ENCODE results near the gene RSPH1.

The RSPH1 gene

GRCh38 chr21:42465008-42465802 is 30.8 kb downstream of the RSPH1 start:
- no peak for DNase-seq (ENCODE audit: low spot score)

- peak; percentile 42 for DNase-seq (ENCODE audit: low spot score)
Measured at GRCh38 chr21:42463861-42464515, 32.0 kb downstream of the RSPH1 start.

GRCh38 chr21:42461881-42462877 is 33.8 kb downstream of the RSPH1 start:
- no peak for DNase-seq (ENCODE audit: low spot score)

GRCh38 chr21:42461185-42461520 is 34.9 kb downstream of the RSPH1 start:
- no peak for DNase-seq (ENCODE audit: low spot score)

- DNase-seq (ENCODE audit: low spot score): no peak
Measured at GRCh38 chr21:42460391-42461184, 35.4 kb downstream of the RSPH1 start.

GRCh38 chr21:42459546-42460215 is 36.3 kb downstream of the RSPH1 start:
- DNase-seq (ENCODE audit: low spot score): no peak

GRCh38 chr21:42459082-42459460 is 37.0 kb downstream of the RSPH1 start:
- no peak for DNase-seq (ENCODE audit: low spot score)

- no peak for DNase-seq (ENCODE audit: low spot score)
Measured at GRCh38 chr21:42456457-42456856, 39.6 kb downstream of the RSPH1 start.

GRCh38 chr21:42455754-42456440 is 40.1 kb downstream of the RSPH1 start:
- DNase-seq (ENCODE audit: low spot score): no peak

GRCh38 chr21:42455196-42455595 is 40.8 kb downstream of the RSPH1 start:
- DNase-seq (ENCODE audit: low spot score): no peak

GRCh38 chr21:42454786-42455185 is 41.2 kb downstream of the RSPH1 start:
- DNase-seq (ENCODE audit: low spot score): no peak

GRCh38 chr21:42453986-42454570 is 41.9 kb downstream of the RSPH1 start:
- DNase-seq (ENCODE audit: low spot score): no peak

- DNase-seq (ENCODE audit: low spot score): no peak
Measured at GRCh38 chr21:42453224-42453985, 42.6 kb downstream of the RSPH1 start.

GRCh38 chr21:42452401-42453223 is 43.4 kb downstream of the RSPH1 start:
- no peak for DNase-seq (ENCODE audit: low spot score)

- no peak for DNase-seq (ENCODE audit: low spot score)
Measured at GRCh38 chr21:42451941-42452340, 44.1 kb downstream of the RSPH1 start.

- no peak for DNase-seq (ENCODE audit: low spot score)
Measured at GRCh38 chr21:42448686-42449085, 47.3 kb downstream of the RSPH1 start.

GRCh38 chr21:42447732-42448131 is 48.3 kb downstream of the RSPH1 start:
- no peak for DNase-seq (ENCODE audit: low spot score)

GRCh38 chr21:42447182-42447581 is 48.8 kb downstream of the RSPH1 start:
- DNase-seq (ENCODE audit: low spot score): no peak

GRCh38 chr21:42446531-42446930 is 49.5 kb downstream of the RSPH1 start:
- no peak for DNase-seq (ENCODE audit: low spot score)

All from hematopoietic multipotent progenitor cell treated with erythropoietin and hydrocortisone succinate and interleukin-3 and kit ligand, for 15 days (in vitro differentiated cells).